Transverse colon (tissue), 4 donors: ENCODE results near the gene ARHGAP6. TPM values are rescaled to one million over a fixed set of nuclear protein-coding genes. Genes with fewer than 3 reads are reported as not detected.
"Not testable (repeated sequence)": the region's sequence is repeated elsewhere in the genome, so short reads cannot be mapped to it uniquely, and the experiment has no call there.

Experiments
- DNase-seq: peaks from one replicate; pipeline ENCODE4 v3.0.0-alpha.2; 2019
- H3K27ac ChIP-seq, 4 donors: fragments of 200-600 bp; sonication (generic); 2 replicates each; pipeline ENCODE4 v1.5.1; 2016 to 2018; ENCODE audit warnings: inconsistent platforms in 4 of 4
- H3K27me3 ChIP-seq: fragments of 200-600 bp; sonication (generic); 2 replicates; pipeline ENCODE4 v1.5.1; 2017; ENCODE audit warnings: inconsistent platforms
- H3K36me3 ChIP-seq, 4 donors: fragments of 200-600 bp; sonication (generic); 2 replicates each; pipeline ENCODE4 v1.5.1; 2017 to 2019; ENCODE audit warnings: inconsistent platforms in 4 of 4
- H3K4me1 ChIP-seq, 4 donors: fragments of 200-600 bp; sonication (generic); 2 replicates each; pipeline ENCODE4 v1.5.1; 2017 to 2020; ENCODE audit warnings: inconsistent platforms in 4 of 4
- H3K4me3 ChIP-seq, 4 donors: fragments of 200-600 bp; sonication (generic); 1 replicate in 1 of 4; 2 replicates in 3 of 4; pipeline versions ENCODE4 v1.5.1 to v1.6.1; 2017 to 2019; ENCODE audit warnings: inconsistent platforms in 4 of 4
- H3K9me3 ChIP-seq, 2 donors: fragments of 200-600 bp; sonication (generic); 2 replicates each; pipeline ENCODE4 v1.5.1; 2017 to 2019; ENCODE audit warnings: inconsistent platforms in 2 of 2
- CTCF ChIP-seq, 5 experiments: fragments of 200-600 bp in 3 of 5; fragments of 450-650 bp in 2 of 5; sonication (generic) in 3 of 5; IDR thresholded peaks; 1 replicate in 2 of 5; 2 replicates in 3 of 5; pipeline ENCODE4 v1.5.1; 2016 to 2017; ENCODE audit warnings: antibody characterized with exemption in 5 of 5, inconsistent platforms in 3 of 5, mild to moderate bottlenecking in 2 of 5, moderate library complexity in 1 of 5
- EP300 ChIP-seq: sonication (generic); formaldehyde crosslinking; IDR thresholded peaks from one replicate; pipeline ENCODE4 v1.6.1; 2017; ENCODE audit warnings: antibody characterized with exemption, low read depth
- POLR2A ChIP-seq: fragments of 450-650 bp; IDR thresholded peaks from one replicate; pipeline ENCODE4 v1.6.1; 2016; ENCODE audit warnings: antibody characterized with exemption, mild to moderate bottlenecking, moderate library complexity
- POLR2AphosphoS5 ChIP-seq, 3 donors: sonication (generic); formaldehyde crosslinking; IDR thresholded peaks; one replicate each; pipeline ENCODE4 v1.6.1; 2016; ENCODE audit warnings: antibody characterized with exemption in 3 of 3
- WGBS, 2 donors: methylation state at CpG; one replicate each; pipeline ENCODE4 v1.1.5; 2018; ENCODE audit warnings: low coverage in 1 of 2; 5-methylcytosine and 5-hydroxymethylcytosine counted together
- in situ Hi-C, 4 donors: fragments of 200-750 bp; cut with MboI; loops; one replicate each; pipeline versions ENCODE4 v1.15.0 to v1.15.1; 2017; ENCODE audit warnings: low sequenced_read_pairs in 3 of 4, low pct_ligation_motif_present in 1 of 4, low pct_unique_long_range_greater_than_20kb in 1 of 4
- intact Hi-C: fragments of 100-400 bp; cut with DNase I; formaldehyde crosslinking; loops from one replicate; pipeline ENCODE4 v1.15.1; 2023; ENCODE audit warnings: low total_unique reads
- total RNA-seq, 4 donors: library from RNA; depleted of rRNA; stranded (reverse); fragments of >200 nt; gene quantifications; one replicate each; pipeline ENCODE4 v1.1.0, GENCODE V29; 2016

The ARHGAP6 gene
- total RNA-seq, 4 donors from 2014 or later, result 5.0 to 12.4 (median 9.0) TPM

- intact Hi-C loops, result no loop called here
- DNase-seq, result no peak
- no peaks in the 10 kb centered on the region for H3K36me3 ChIP-seq
- no peaks in the 10 kb centered on the region for H3K4me1 ChIP-seq
- no peaks in the 10 kb centered on the region for H3K9me3 ChIP-seq
- TF ChIP-seq POLR2A (no peak), CTCF (IDR thresholded peaks at IDR 0.05) (no peak), EP300 (no peak), POLR2AphosphoS5 (IDR thresholded peaks at IDR 0.05) (no peak)
- WGBS, 2 donors, result 68 to 78% methylated on average over 3 to 7 of the region's 7 CpGs
- H3K4me3 ChIP-seq, result no peak overlapping the region
- no peaks in the 10 kb centered on the region for H3K27me3 ChIP-seq
- in situ Hi-C loops, result no loop called here
- peak overlapping the region in 3 of 4 donors; percentile 19 to 28 (median 23) for H3K27ac ChIP-seq
Observed at GRCh38 chrX:11367609-11368430, 297.9 kb downstream of the ARHGAP6 start.

DNA sequence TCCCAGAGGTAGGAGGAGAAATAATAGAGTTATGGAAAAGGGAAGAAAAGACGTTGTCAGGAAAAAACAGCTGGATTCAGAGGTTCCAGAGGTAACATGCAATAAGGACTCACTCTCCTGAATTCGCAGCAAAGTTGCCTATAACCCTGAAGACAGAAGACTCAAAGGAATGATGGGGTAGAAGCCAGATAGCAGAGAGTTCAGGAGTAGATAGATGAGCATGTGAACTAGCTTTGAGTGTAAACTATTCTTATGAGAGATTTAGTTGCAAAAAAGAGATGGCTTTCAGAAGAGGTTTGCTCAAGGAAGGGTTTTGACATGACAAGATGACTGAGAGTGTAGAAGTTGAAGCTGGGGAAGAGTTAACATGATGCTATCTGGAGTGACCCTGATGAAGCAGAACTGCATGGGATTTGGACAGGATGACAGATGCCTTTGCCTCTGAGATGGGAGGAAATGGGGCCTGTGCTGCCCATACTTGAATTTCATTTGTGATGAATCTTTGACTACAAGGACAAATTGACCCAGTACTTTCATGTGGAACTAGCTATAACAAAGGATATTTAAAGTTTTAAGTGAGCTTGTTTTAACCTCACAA lies 298.6 kb downstream of the ARHGAP6 start:
- Histone ChIP-seq H3K4me1 (no peaks in the 10 kb centered on the region), H3K27ac (peak overlapping the region in 1 of 4 donors; percentile 23), H3K9me3 (no peaks in the 10 kb centered on the region), H3K4me3 (no peak overlapping the region), H3K27me3 (no peaks in the 10 kb centered on the region), H3K36me3 (no peaks in the 10 kb centered on the region)
- 54 to 93% methylated on average over 2 of the region's 2 CpGs for WGBS, 2 donors
- in situ Hi-C loops, result no loop called here
- no peak for DNase-seq
- TF ChIP-seq POLR2AphosphoS5 (IDR thresholded peaks at IDR 0.05) (no peak), EP300 (no peak), CTCF (IDR thresholded peaks at IDR 0.05) (no peak), POLR2A (no peak)
- intact Hi-C loops, result no loop called here

DNA sequence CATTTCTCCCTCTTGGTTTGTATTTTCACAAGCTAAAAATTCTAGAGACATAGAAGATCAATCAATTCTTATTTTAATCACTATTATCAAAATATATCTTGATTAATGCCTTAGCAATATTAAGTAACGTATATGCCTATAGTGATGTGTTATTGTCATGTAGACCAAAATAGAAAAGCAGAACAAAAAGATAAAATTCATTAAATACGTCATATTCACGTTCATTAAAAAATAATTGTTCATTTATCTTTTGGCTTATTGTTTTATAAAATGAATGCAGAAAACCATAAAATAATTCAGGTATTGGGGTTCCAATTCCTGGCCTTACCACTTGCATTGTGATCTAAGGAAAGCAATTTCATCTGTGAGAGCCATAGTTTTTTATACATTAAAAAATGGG lies 300.3 kb downstream of the ARHGAP6 start:
- intact Hi-C loops, result no loop called here
- Histone ChIP-seq H3K4me1 (no peaks in the 10 kb centered on the region), H3K27me3 (no peaks in the 10 kb centered on the region), H3K4me3 (no peak overlapping the region), H3K36me3 (no peaks in the 10 kb centered on the region), H3K27ac (no peak overlapping the region), H3K9me3 (no peaks in the 10 kb centered on the region)
- in situ Hi-C loops, result no loop called here
- TF ChIP-seq POLR2AphosphoS5 (IDR thresholded peaks at IDR 0.05), result no peak
- no peak for TF ChIP-seq EP300
- no peak for TF ChIP-seq CTCF (IDR thresholded peaks at IDR 0.05)
- TF ChIP-seq POLR2A, result no peak
- WGBS, 2 donors, result 80 to 95% methylated on average over 3 of the region's 3 CpGs
- DNase-seq, result no peak

DNA sequence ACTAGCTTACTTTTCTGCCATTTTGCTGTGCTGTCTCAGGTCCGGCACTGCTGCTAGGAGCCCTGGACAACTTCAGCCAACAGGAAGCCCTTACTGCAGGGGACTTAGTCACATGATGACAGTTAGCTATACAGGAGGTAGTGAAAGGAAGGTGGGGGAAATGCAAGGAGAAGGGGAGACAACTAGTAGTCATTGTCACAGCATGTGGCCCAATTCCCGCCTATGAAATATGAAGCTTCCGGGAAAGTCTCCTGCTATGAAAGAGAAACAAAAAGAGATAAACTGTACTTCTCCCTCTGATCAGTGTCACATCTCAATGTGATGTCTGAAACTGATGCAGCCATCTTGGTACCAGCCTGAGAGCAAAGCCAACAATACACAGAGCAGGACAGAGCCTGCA lies 300.9 kb downstream of the ARHGAP6 start:
- Histone ChIP-seq H3K4me1 (no peaks in the 10 kb centered on the region), H3K4me3 (no peak overlapping the region), H3K27me3 (no peaks in the 10 kb centered on the region), H3K27ac (no peak overlapping the region), H3K9me3 (no peaks in the 10 kb centered on the region), H3K36me3 (no peaks in the 10 kb centered on the region)
- DNase-seq, result no peak
- intact Hi-C loops (no loop called here), in situ Hi-C loops (no loop called here)
- 89% methylated on average over 3 of the region's 3 CpGs; no CpG with 5 or more reads in 1 of the 2 donors for WGBS, 2 donors
- TF ChIP-seq EP300 (no peak), CTCF (IDR thresholded peaks at IDR 0.05) (no peak), POLR2A (no peak), POLR2AphosphoS5 (IDR thresholded peaks at IDR 0.05) (no peak)

DNA sequence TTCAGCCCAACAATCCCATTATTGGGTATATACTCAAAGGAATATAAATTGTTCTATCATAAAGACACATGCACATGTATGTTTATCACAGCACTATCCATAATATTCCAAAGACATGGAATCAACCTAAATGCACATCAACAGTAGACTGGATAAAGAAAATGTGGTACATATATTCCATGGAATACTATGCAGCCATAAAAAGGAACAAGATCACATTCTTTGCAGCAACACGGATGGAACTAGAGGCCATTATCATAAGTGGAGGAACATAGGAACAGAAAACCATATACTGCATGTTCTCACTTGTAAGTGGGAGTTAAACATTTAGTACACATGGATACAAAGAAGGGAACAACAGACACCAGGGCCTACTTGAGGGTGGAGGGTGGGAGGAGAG lies 301.9 kb downstream of the ARHGAP6 start:
- 86 to 89% methylated on average over 1 of the region's 1 CpG for WGBS, 2 donors
- H3K4me1 ChIP-seq, intact Hi-C loops, H3K27ac ChIP-seq, DNase-seq, H3K4me3 ChIP-seq, H3K36me3 ChIP-seq, in situ Hi-C loops, H3K9me3 ChIP-seq, H3K27me3 ChIP-seq: not testable (repeated sequence)
